H1 (cell line): Measurements from ENCODE around the gene HS6ST1. TPM values are rescaled to one million over a fixed set of nuclear protein-coding genes. Genes with fewer than 3 reads are reported as not detected.

ENCODE experiments used
- CTCF ChIA-PET: fragments of 300-600 bp; sonication (Branson Sonifier 250); formaldehyde crosslinking; loops from one replicate; lab custom pipeline; 2021; ENCODE audit not compliant: partially characterized antibody; lab: Charles Lee
- POLR2A ChIA-PET: fragments of 300-600 bp; sonication (Branson Sonifier 250); formaldehyde crosslinking; loops from one replicate; lab custom pipeline; 2021; ENCODE audit warnings: inconsistent platforms; ENCODE audit not compliant: partially characterized antibody; lab: Charles Lee
- DNase-seq, 2 experiments: peaks; one replicate each; pipeline versions ENCODE4 v3.0.0 to v3.0.0-alpha.2; 2010 to 2022; ENCODE audit warnings: low spot score in 2 of 2, low read depth in 1 of 2, mixed read lengths in 1 of 2
- FAIRE-seq: peaks from 2 replicates; lab custom pipeline; 2011; peaks lifted over from hg19 to GRCh38; lab: Jason Lieb, UNC
- H2AFZ ChIP-seq: 2 replicates; pipeline ENCODE4 v1.8.1; 2012; ENCODE audit warnings: low read length, inconsistent platforms
- H2AK5ac ChIP-seq: 2 replicates; pipeline ENCODE4 v1.6.1; 2013; ENCODE audit warnings: low read depth, low read length
- H2BK120ac ChIP-seq: replicated peaks from 2 replicates; pipeline ENCODE3; 2013; ENCODE audit warnings: low read depth, low read length, inconsistent platforms
- H2BK12ac ChIP-seq: 2 replicates; pipeline ENCODE4 v1.6.1; 2013; ENCODE audit warnings: low read depth, low read length
- H2BK15ac ChIP-seq: 2 replicates; pipeline ENCODE4 v1.6.1; 2013; ENCODE audit warnings: low read length
- H2BK20ac ChIP-seq: 2 replicates; pipeline ENCODE4 v1.6.1; 2013; ENCODE audit warnings: low read length
- H2BK5ac ChIP-seq: 2 replicates; pipeline ENCODE4 v1.6.1; 2013; ENCODE audit warnings: low read depth, low read length
- H3K14ac ChIP-seq: 2 replicates; pipeline ENCODE4 v1.6.1; 2013; ENCODE audit warnings: inconsistent platforms; ENCODE audit not compliant: insufficient read length
- H3K18ac ChIP-seq: 2 replicates; pipeline ENCODE4 v1.6.1; 2013; ENCODE audit warnings: low read length; ENCODE audit errors: extremely low read depth
- H3K23ac ChIP-seq: 2 replicates; pipeline ENCODE4 v1.6.1; 2013; ENCODE audit warnings: inconsistent platforms; ENCODE audit not compliant: insufficient read length
- H3K23me2 ChIP-seq: 2 replicates; pipeline ENCODE4 v1.6.1; 2013; ENCODE audit warnings: low read depth, low read length
- H3K27ac ChIP-seq: 2 replicates; pipeline ENCODE4 v1.6.1; 2011; ENCODE audit warnings: low read depth, low read length, inconsistent platforms
- H3K27me3 ChIP-seq, 4 experiments: replicated peaks in 1 of 4; 1 replicate in 1 of 4; 2 replicates in 3 of 4; pipeline versions ENCODE4 v1.6.1 to v1.8.1; 2011 to 2013; ENCODE audit warnings: low read length in 3 of 4, mild to moderate bottlenecking in 3 of 4, inconsistent platforms in 2 of 4, mixed read lengths in 2 of 4, moderate library complexity in 1 of 4; ENCODE audit not compliant: control insufficient read depth in 3 of 4, insufficient read depth in 3 of 4; ENCODE audit errors: extremely low read depth in 1 of 4
- H3K36me3 ChIP-seq, 4 experiments: 2 replicates each; pipeline versions ENCODE4 v1.6.1 to v1.8.1; 2011 to 2013; ENCODE audit warnings: mild to moderate bottlenecking in 4 of 4, low read length in 3 of 4, moderate library complexity in 2 of 4, control low read depth in 1 of 4, inconsistent platforms in 1 of 4; ENCODE audit not compliant: insufficient read depth in 4 of 4, control insufficient read depth in 2 of 4
- H3K4ac ChIP-seq: replicated peaks from 2 replicates; pipeline ENCODE3; 2013; ENCODE audit warnings: low read length, low read depth, mixed read lengths, inconsistent platforms; ENCODE audit not compliant: insufficient read length
- H3K4me1 ChIP-seq, 4 experiments: replicated peaks in 1 of 4; 1 replicate in 1 of 4; 2 replicates in 3 of 4; pipeline versions ENCODE4 v1.6.1 to v1.8.1; 2011 to 2013; ENCODE audit warnings: low read length in 3 of 4, inconsistent platforms in 2 of 4, mixed read lengths in 1 of 4; ENCODE audit not compliant: insufficient read depth in 4 of 4, control insufficient read depth in 3 of 4
- H3K4me2 ChIP-seq, 2 experiments: 2 replicates each; pipeline versions ENCODE4 v1.6.1 to v1.8.1; 2011 to 2013; ENCODE audit warnings: low read depth in 2 of 2, low read length in 2 of 2, control low read depth in 1 of 2, inconsistent platforms in 1 of 2, mild to moderate bottlenecking in 1 of 2; ENCODE audit not compliant: insufficient read depth in 1 of 2
- H3K4me3 ChIP-seq, 4 experiments: fragments of 200-600, 300-600 bp in 1 of 4; sonication (generic), shearing (Covaris generic), sonication (Bioruptor Twin) in 1 of 4; 2 replicates each; pipeline versions ENCODE4 v1.5.1 to v1.8.1; 2011 to 2016; ENCODE audit warnings: low read length in 4 of 4, low read depth in 3 of 4, control low read depth in 2 of 4, inconsistent platforms in 2 of 4, mild to moderate bottlenecking in 2 of 4, mixed read lengths in 1 of 4, moderate library complexity in 1 of 4; ENCODE audit not compliant: insufficient read depth in 2 of 4; ENCODE audit errors: extremely low read depth in 1 of 4
- H3K56ac ChIP-seq: replicated peaks from 2 replicates; pipeline ENCODE3; 2013; ENCODE audit warnings: low read depth, mild to moderate bottlenecking, mixed read lengths, low read length, inconsistent platforms; ENCODE audit not compliant: insufficient read length
- H3K79me1 ChIP-seq: 2 replicates; pipeline ENCODE4 v1.6.1; 2013; ENCODE audit warnings: low read depth, low read length, control low read depth
- H3K79me2 ChIP-seq, 2 experiments: 2 replicates each; pipeline versions ENCODE4 v1.6.1 to v1.8.1; 2012 to 2013; ENCODE audit warnings: low read length in 2 of 2, mild to moderate bottlenecking in 2 of 2, inconsistent platforms in 1 of 2; ENCODE audit not compliant: insufficient read depth in 2 of 2, control insufficient read depth in 1 of 2
- H3K9ac ChIP-seq, 4 experiments: replicated peaks in 1 of 4; 1 replicate in 1 of 4; 2 replicates in 3 of 4; pipeline versions ENCODE4 v1.6.1 to v1.8.1; 2011 to 2013; ENCODE audit warnings: low read depth in 3 of 4, low read length in 3 of 4, control low read depth in 2 of 4, mild to moderate bottlenecking in 2 of 4, moderate library complexity in 2 of 4, inconsistent platforms in 1 of 4; ENCODE audit errors: extremely low read depth in 1 of 4
- H3K9me3 ChIP-seq, 2 experiments: 2 replicates each; pipeline versions ENCODE4 v1.6.1 to v1.8.1; 2012 to 2013; ENCODE audit warnings: mild to moderate bottlenecking in 2 of 2, moderate library complexity in 2 of 2, control low read depth in 1 of 2, inconsistent platforms in 1 of 2, low read depth in 1 of 2, low read length in 1 of 2, mixed read lengths in 1 of 2; ENCODE audit not compliant: insufficient read depth in 2 of 2
- H4K20me1 ChIP-seq, 2 experiments: replicated peaks in 1 of 2; 2 replicates each; pipeline versions ENCODE3 to v1.8.1; 2011 to 2013; ENCODE audit warnings: inconsistent platforms in 2 of 2, low read length in 2 of 2, mild to moderate bottlenecking in 1 of 2; ENCODE audit not compliant: insufficient read depth in 2 of 2, control insufficient read depth in 1 of 2
- H4K5ac ChIP-seq: 2 replicates; pipeline ENCODE4 v1.6.1; 2013; ENCODE audit warnings: low read length, low read depth, mixed read lengths, inconsistent platforms; ENCODE audit not compliant: insufficient read length
- H4K8ac ChIP-seq: 2 replicates; pipeline ENCODE4 v1.8.0; 2013; ENCODE audit warnings: mild to moderate bottlenecking, moderate library complexity, low read length, inconsistent platforms; ENCODE audit not compliant: insufficient read depth; ENCODE audit errors: extremely low read depth
- H4K91ac ChIP-seq: replicated peaks from 2 replicates; pipeline ENCODE3; 2013; ENCODE audit warnings: low read length, mixed read lengths, inconsistent platforms; ENCODE audit not compliant: insufficient read length
- POLR2AphosphoS5 ChIP-seq: IDR thresholded peaks from 2 replicates; pipeline ENCODE4 v1.6.1; 2011; ENCODE audit warnings: low read depth, low read length
- TAF7 ChIP-seq: optimal IDR thresholded peaks from 2 replicates; pipeline ENCODE3; 2011; ENCODE audit warnings: low read depth, mild to moderate bottlenecking, inconsistent platforms, low read length, moderate library complexity, borderline replicate concordance
- WGBS, 2 experiments: shearing (Covaris generic) in 1 of 2; methylation state at CpG; one replicate each; pipeline versions ENCODE4 v1.1.6 to v1.1.7; 2013 to 2015; ENCODE audit warnings: low lambda C conversion rate in 2 of 2, mixed read lengths in 2 of 2, inconsistent platforms in 1 of 2, low coverage in 1 of 2, missing lambda C conversion rate in 1 of 2; ENCODE audit not compliant: insufficient replicate concordance in 2 of 2, insufficient coverage in 1 of 2, insufficient read length in 1 of 2; ENCODE audit errors: extremely low coverage in 1 of 2, missing lambda C conversion rate in 1 of 2; 5-methylcytosine and 5-hydroxymethylcytosine counted together
- polyA plus RNA-seq, 7 experiments: library from polyadenylated mRNA; depleted of rRNA in 3 of 7; stranded (reverse) in 5 of 7; unstranded in 2 of 7; fragments of >200 nt in 5 of 7; fragments of 200-250 nt in 2 of 7; gene quantifications; 1 replicate in 5 of 7; 2 replicates in 1 of 7; 4 replicates in 1 of 7; pipeline versions ENCODE4 v1.2.1 to v1.2.3, GENCODE V29; 2011 to 2013; ENCODE audit warnings: missing spikeins in 2 of 7, mixed read lengths in 2 of 7
- total RNA-seq: library from RNA; stranded (reverse); fragmentation: NEBNext Ultra II Directional; extraction: Animal tissue kit (Norgen Biotek cat#: 25700); gene quantifications from 2 replicates; pipeline ENCODE4 v1.2.1, GENCODE V29; 2021

HS6ST1 gene
- total and polyA plus RNA-seq, 2 of the 8 experiments (the other 6 are each of a cell fraction or from before 2014, with no cell fraction given), result 37.4 to 74.6 TPM

GRCh38 chr2:128263902-128264331, 54.8 kb downstream of the HS6ST1 start:
- no peak overlapping the region for H3K14ac ChIP-seq
- DNase-seq (peak in 1 of 2 experiments; percentile 43), FAIRE-seq (no peak)
- H3K4me3 ChIP-seq, result no peak overlapping the region
- no peak overlapping the region for H4K8ac ChIP-seq
- H3K23me2 ChIP-seq, result no peaks in the 10 kb centered on the region
- H3K4me2 ChIP-seq, result no peak overlapping the region
- H3K79me1 ChIP-seq, result no peaks in the 10 kb centered on the region
- peaks cover 0 to 3% of the 10 kb centered on the region in 2 experiments; a peak in 1 of 4 replicates for H3K9me3 ChIP-seq
- H3K18ac ChIP-seq, result no peak overlapping the region
- H3K4me1 ChIP-seq, result peaks cover 10 to 23% (median 14%) of the 10 kb centered on the region in 4 experiments
- TF ChIP-seq TAF7 (no peak), POLR2AphosphoS5 (peak; percentile 19; the same call in 1 of the 2 replicates)
- peak overlapping the region; percentile 27; the same call in 1 of the 2 replicates for H2BK5ac ChIP-seq
- H2BK20ac ChIP-seq, result no peak overlapping the region
- ChIA-PET CTCF (interaction anchor here (0.8 to 1.7 kb wide), 5 partner anchors 14 to 57 kb away, joined by 3 read pairs; no protein-coding TSS in a partner anchor), POLR2A (interaction anchor here (1.2 to 1.9 kb wide), 4 partner anchors 16 to 57 kb away, joined by 3 read pairs; no protein-coding TSS in a partner anchor)
- no peak overlapping the region for H2BK12ac ChIP-seq
- no peak overlapping the region for H3K56ac ChIP-seq
- H4K5ac ChIP-seq, result no peak overlapping the region
- no peak overlapping the region for H2AFZ ChIP-seq
- WGBS, 2 experiments, result 85% methylated on average over 9 of the region's 9 CpGs; no CpG with 5 or more reads in 1 of the 2 experiments
- H3K79me2 ChIP-seq, result no peaks in the 10 kb centered on the region
- no peak overlapping the region for H3K4ac ChIP-seq
- H3K27me3 ChIP-seq, result peaks cover 0 to 3% (median under 1%) of the 10 kb centered on the region in 4 experiments; a peak in 1 of 7 replicates
- H4K91ac ChIP-seq, result no peak overlapping the region
- H4K20me1 ChIP-seq, result peaks cover 0 to 5% of the 10 kb centered on the region in 2 experiments
- H2AK5ac ChIP-seq, result no peak overlapping the region
- H2BK120ac ChIP-seq, result no peak overlapping the region
- no peak overlapping the region for H3K23ac ChIP-seq
- no peak overlapping the region for H3K9ac ChIP-seq
- H3K27ac ChIP-seq, result no peak overlapping the region
- H2BK15ac ChIP-seq, result no peak overlapping the region
- H3K36me3 ChIP-seq, result peaks cover 0 to 3% (median 0%) of the 10 kb centered on the region in 4 experiments; a peak in 1 of 8 replicates
